Measurements from ENCODE around the gene MTG2.
"Not testable (repeated sequence)": the region's sequence is repeated elsewhere in the genome, so short reads cannot be mapped to it uniquely, and the experiment has no call there.

The MTG2 gene

DNA sequence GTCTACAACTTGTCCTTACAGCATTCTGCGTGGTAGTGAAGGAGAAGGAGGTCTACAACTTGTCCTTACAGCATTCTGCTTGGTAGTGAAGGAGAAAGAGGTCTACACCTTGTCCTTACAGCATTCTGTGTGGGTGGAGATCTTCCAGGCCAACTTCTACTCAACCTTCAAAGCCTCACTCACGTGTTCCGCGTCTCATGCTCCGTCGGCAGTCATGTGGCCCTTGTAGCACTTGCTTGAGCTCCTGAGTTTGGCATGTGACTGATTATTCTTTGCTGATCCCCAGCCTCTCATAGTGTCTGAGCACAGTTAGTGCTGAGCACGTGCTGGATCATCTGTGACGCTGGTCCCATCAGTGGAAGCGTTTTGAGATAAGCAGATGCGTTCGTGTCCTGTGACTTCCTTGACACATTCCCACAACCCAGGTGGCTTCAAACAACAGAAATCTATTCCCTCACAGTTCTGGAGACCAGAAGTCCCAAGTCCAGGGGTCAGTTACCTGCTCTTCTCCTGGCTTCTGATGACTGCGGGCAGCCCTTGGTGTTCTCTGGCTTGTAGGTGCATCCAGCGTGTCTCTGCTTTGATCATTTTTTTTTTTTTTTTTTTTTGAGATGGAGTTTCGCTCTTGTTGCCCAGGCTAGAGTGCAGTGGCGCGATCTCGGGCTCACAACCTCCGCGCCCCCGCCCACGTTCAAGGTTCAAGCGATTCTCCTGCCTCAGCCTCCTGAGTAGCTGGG is 36.6 kb upstream of the MTG2 start:
- no peak for FAIRE-seq

DNA sequence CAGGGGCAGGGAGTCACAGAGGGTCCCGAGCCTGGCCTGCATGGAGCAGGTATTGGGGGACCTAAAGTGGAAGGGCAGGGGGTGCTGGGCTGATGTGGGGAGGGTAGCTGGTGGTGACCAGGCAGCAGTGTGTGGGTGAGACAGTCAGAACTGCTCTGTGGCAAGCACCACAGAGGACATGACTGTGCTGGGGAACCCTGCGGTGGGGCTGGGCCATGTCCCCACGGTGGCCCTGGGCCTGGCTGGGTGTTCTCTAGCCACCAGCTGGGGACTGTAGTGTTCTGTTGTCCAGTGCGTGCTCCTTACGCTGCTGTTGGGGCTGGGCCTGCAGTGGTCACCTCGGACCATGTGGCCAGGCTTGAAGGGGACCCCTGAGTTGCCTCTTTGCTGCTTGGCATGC is 35.7 kb upstream of the MTG2 start:
- no peak for FAIRE-seq

DNA sequence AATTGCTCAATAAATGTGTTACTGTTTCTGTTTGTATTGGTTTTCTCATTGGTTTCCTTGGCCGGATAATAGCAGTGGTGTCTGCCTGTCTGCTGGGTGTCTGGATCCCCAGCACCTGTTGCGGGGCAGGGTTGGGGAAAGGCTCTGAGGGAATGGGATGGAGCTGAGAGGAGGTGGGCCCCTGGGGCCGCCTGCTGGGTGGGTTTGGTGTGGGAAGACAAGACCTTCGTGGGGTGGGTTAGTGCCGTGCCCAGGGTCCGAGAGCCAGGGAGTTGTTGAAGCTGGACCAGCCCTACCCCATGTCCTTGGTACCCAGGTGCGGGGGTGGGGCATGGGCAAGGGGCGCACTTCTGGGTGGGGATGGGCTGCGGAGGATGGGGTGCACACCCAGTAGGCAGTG is 35.3 kb upstream of the MTG2 start:
- FAIRE-seq = no peak

DNA sequence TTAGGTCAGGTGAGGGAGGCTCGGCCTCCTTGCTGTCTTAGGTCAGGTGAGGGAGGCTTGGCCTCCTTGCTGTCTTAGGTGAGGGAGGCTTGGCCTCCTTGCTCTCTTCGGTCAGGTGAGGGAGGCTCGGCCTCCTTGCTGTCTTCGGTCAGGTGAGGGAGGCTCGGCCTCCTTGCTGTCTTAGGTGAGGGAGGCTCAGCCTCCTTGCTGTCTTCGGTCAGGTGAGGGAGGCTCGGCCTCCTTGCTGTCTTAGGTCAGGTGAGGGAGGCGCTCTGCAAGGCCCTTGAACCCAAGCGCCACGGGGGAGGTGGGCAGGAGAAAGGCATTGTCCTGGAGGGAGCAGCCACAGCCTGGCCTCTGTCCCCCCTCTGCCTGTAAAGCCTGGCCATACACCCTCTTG is 34.4 kb upstream of the MTG2 start:
- not testable (repeated sequence) for FAIRE-seq

DNA sequence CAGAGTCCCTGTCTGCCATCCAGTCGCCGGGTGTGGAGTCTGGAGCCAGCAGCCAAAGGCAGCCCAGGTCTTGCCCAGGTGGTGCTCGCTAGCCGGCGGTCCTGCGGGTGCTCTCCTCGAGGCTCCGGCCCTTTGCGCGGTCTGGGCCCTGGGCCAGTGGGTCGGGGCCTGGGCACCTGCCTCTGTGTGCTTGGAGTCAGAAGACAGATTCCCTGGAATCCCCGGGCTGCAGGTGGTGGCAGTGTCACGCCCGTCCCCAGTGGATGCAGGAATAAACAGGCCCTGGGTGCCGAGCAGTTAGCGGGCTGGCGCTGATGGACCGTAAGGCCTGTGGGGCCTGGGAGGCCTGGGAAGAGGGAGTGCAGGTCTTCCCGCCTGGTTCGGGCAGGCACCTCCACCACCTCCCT is 33.9 kb upstream of the MTG2 start:
- no peak for FAIRE-seq

DNA sequence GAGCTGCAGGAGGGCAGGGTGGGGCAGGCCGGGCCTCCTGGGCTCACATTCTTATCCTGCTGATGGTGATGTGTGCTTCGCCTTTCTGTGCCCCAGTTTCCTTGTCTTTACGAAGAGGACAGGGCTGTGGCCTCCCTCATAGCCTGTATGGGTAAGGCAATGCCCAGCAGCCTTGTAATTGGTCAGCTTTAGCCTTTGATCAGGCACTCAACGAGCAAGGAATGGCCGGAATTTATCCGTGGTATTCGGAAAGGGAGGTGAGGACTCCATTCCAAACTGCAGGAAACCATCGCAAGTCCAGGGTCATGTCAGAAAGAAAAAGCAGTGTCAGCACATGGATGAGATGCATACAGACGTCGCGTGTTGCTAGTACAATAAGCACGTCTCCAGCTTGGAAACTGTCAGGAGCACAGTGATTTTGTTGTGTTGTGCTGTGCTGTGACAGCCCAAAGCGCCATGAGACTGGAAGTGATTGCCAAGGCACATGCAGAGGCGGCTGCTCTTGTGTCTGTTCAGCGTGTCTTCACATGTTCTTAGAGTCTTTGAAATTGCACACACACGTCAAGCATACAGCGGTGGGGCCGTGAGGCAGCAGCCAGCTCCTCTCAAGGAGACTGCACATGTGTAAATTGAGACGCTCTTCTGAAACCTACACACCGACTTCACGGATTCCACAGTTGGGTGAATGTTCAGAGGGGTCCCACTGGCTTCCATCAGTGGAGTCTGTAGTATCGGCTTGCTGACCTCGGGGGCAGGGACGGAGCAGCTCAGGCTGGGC is 33.1 kb upstream of the MTG2 start:
- FAIRE-seq = no peak

DNA sequence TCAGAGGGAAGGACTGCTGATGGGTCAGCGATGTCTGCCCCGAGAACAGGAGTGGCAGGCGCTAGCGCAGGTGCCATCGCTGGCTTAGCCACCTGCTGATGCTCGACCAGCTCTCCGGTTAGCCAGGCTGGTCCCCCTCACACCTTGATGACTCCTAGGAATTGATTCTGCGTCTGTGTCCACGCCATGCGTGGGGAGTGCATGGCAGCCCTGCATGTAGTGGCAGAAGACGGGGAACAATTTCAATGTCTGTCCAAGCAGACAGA is 32.6 kb upstream of the MTG2 start:
- FAIRE-seq = no peak

DNA sequence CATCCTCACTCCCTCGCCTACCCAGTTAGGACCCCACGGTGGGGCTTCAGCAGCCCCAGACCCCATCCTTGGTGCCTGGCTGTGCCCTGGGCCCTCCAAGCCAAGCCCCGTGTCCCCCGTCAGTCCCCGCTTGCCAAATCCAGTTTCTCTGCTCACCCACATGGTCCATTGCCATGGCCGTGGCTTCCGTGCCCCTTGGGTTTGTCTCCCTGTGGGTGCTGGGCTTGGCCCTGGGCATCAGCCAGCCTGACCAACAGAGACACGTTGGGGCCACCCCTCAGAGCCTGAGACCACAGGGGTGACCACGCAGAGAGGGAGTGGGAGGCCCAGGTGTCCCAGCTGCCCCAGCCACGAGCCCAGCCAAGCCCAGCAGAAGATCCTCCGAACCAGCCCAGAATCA is 31.6 kb upstream of the MTG2 start:
- no peak for FAIRE-seq

DNA sequence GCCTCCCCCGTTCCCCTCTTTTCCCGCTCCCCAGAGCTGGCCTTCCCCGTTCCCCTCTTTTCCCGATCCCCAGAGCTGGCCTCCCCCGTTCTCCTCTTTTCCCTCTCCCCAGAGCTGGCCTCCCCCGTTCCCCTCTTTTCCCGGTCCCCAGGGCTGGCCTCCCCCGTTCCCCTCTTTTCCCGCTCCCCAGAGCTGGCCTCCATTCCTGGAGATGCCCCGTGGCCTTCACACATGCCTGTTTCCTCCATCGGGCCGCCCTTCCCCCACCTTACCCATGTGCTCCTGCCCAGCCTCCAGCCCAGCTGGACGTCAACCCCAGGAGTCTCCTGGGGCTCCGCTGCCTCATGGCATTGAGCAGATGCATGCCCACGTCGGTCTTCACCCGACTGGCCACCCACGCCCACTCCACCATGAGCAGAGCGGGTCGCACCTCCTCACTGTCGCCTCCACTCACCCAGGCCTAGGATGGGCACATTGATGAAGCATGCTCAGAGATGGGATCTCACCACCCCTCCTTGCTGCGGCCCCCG is 30.9 kb upstream of the MTG2 start:
- FAIRE-seq = no peak

DNA sequence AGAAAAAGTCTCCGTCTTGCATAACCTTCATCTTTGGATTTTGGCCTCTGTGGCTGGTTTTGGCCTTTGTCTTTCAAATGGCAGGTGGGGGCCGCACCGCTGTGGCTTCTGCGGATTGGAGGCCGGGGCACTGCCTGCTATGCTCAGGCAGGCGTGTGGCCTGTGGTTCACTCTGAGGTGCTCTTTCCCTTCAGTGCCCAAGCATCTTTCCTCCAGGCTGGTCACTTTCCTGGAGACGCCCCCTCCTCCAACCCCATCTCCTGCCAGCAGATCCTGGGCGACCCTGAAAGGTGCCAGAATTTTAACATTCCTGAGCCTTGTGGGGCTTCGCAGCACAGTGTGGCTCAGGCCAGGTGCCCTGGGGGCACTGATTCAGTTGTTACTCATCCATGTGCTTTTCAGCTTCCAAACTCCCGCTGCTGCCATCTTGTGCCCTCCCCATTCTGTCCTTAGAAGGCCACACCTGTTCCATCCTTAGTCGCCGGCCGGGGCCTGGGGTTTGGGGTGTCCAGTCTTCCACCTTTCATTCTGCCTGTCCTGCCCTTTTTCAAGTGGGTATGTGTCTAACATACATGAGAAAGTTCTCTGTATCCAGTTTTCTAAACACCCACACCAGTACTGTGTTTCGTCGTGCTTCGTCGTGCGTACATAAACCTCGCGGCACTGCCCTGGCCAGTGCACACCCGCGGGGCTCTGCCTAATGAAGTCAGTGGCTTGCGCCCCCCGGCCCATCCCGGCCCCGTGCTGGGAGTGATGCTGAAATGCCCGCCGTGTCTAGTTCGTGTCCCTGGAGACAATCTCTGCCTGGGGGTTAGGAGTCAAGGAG is 27.2 kb upstream of the MTG2 start:
- FAIRE-seq = no peak

DNA sequence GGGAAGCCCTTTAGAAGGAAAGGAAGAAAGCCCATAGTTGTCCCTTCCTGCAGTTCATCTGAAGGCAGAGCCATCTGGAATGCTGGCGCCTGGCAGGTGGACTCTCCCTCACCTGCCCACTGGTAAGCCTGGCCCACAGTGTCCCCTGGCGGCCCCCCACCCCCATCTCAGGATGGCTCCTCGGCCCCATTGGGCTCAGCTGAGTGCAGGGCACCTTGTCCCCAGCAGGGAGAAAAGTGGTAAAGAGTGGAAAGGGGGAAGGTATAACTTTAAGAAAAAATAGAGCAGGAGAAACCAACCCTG is 26.6 kb upstream of the MTG2 start:
- no peak for FAIRE-seq

DNA sequence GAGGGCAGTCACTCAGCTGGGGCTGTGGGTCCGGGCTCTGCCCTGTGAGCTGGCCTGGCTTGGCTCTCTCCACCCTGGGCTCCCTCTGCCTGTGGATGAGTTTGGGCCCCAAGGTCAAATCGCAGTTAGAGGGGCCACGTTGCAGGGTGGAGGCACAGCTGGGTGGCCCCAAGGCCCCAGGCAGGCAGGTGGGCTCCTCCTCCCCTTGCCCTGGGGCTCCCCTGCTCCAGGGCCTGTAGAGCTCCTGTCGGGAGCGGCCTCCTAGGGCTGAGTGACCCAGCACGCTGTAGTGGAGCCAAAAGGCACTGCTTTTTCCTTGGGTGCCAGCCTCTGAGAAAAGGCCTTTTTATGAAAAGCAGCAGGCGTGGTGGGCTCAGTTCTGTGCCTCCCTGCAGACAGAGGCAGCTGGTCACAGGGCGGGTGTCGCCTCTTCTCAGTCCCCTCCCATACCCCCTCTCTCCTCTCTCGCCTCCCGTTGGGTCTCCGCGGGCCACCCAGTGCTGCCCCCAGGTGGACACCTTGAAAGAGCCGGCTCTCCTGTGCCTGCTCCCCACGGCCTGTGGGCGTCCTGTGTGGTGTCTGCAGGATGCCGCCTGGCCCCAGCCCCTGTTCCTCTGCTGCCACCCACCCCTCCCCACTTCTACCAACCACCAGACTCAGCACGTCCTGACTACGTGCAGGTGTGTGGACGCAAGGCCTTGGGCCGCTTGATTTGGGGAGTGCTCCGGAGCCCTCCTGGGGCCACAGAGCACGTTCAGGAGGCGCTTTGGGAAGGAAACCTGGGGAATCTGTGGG is 26.0 kb upstream of the MTG2 start:
- FAIRE-seq = no peak

DNA sequence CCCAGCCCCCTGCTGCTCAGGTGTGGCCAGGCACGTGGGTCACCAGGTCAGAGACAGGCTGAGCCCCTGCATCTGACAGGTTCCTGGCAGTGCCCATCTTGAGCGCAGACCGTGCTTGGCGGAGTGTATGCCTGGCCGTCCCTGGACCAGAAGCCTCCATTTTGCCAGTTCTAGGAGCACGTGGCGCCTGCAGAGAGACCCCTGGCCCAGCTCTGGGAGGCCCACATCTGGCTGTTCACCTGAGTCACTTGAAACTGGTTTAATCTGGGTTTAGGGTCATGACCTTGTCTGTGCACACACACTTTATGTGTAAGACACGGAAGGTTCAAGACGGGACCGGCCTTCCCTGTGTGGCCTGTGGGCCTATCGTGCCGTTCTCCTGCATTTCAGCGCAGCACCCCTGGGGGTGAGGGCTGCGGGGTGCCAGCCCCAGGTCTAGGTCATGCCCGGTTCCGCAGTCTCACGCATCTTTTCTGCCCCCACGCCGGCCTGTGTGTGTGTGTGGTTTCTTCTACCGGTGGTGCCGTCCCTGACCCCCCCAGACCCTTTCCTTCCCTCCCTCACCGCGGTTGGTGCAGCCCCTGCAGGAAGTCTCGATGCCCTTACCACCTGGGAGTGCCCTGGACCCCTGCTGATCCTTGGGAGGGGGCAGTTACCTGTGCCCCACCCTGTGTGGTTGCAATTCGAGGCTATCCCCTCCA is 25.3 kb upstream of the MTG2 start:
- no peak for FAIRE-seq

DNA sequence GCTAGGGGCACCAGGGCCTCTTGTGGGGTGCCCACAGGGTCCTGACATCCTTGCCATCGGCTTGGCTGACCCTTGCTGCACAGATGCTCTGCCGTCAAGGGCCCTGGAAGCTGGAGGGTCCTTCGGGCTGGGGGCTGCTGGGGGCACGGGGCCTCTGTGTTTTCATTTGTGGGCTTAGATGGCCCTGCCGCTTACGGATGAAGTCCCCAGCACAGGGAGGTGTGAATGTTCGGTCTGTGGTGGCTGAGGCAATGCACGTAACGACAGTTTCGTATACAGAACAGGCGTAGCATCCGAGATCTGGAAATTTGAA is 24.8 kb upstream of the MTG2 start:
- FAIRE-seq = no peak

DNA sequence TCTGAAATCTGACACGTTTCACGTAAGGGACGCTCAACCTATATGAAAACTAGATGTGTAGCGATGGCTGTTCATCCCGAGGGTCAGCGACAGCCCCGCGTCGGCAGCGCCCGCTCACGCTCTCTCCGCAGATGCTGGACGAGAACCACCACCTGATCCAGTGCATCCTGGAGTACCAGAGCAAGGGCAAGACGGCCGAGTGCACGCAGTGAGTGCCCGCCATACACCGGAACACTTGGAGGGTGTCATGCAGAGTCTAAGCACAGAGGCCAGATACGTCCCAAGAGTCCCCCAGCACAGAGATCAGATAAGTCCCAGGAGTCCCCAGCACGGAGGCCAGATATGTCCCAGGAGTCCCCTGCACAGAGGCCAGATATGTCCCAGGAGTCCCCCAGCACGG is 24.3 kb upstream of the MTG2 start:
- no peak for FAIRE-seq

DNA sequence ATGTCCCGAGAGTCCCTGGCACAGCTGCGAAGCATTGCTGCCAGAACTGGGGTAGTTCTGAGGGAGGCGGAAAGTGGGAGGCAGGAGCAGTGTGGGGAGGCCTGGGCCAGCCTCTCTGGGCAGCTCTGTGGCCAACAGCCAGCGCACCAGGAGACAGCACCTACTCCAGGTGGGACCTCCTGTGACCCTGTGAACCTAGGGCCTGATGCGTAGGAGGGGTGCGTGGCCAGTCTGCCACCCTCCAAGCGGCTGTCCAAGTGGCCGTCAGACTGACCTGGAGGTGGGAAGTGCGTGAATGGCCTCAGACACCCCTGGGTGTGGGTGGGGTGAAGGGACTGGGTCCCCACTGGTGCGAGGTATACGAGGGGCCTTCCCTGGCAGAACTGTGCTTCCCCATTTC is 23.8 kb upstream of the MTG2 start:
- FAIRE-seq = no peak

DNA sequence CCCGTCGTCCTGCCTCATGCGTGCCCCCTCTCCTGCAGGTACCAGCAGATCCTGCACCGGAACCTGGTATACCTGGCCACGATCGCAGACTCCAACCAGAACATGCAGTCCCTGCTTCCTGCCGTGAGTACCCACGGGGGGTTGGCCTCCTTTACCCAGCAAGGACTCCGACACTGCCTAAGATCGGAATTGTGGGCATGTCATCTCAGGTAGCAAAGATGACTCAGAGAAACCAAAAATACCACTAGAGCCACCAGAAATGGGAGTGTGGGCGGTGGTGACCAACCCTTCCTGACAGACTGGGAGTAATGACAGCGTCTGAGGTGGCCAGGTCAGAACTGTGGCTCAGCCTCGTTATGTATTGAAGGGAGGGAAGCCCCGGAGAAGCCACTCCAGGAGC is 23.0 kb upstream of the MTG2 start:
- FAIRE-seq = no peak

DNA sequence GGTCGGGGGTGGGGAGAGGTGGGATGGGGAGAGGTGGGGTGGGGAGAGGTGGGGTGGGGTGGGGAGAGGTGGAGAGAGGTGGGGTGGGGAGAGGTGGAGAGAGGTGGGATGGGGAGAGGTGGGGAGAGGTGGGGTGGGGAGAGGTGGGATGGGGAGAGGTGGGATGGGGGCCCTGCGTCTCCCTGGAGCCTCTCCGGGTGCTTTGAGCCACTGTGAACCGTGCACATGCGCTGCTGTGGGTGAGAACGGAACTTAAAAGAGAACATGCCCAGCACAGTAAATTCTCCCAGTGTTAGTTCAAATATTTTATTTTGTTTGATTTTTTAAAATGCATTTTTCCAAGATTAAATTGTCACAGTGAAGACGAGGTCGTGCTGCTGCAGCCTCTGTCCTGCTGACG is 22.6 kb upstream of the MTG2 start:
- FAIRE-seq = no peak

DNA sequence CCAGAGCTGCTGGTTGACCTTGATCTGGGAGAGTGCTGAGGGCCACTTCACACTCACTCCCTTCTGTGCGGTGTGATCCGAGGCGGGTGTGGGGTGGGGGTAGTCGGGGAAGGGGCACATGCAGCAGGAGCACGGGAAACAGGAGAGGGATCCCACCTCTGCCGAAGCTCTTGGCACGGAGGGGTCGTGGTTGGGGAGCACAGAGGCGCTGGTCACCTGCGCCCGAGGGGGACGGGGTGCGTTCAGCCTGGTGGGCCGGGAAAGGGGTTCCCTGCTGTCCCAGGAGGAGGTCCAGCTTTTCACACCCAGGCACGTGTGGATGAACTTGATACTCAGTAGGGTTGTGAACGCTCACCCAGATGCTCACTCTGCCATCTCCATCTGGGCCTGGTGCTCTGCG is 22.0 kb upstream of the MTG2 start:
- no peak for FAIRE-seq

DNA sequence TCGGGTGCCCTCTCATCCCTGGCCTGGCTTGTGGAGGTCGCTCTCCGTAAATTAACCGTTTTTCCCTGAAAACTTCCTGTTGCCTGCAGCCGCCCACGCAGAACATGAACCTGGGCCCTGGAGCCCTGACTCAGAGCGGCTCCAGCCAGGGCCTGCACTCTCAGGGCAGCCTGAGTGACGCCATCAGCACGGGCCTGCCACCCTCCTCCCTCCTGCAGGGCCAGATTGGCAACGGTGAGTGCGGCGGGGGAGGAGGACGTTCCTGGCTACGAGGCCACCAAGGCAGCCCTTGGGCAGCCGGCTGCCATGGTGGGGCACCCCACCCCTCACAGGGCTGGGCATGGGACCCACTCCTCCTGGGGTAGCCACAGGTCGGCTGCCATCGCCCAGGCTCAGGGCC is 21.5 kb upstream of the MTG2 start:
- FAIRE-seq = no peak

DNA sequence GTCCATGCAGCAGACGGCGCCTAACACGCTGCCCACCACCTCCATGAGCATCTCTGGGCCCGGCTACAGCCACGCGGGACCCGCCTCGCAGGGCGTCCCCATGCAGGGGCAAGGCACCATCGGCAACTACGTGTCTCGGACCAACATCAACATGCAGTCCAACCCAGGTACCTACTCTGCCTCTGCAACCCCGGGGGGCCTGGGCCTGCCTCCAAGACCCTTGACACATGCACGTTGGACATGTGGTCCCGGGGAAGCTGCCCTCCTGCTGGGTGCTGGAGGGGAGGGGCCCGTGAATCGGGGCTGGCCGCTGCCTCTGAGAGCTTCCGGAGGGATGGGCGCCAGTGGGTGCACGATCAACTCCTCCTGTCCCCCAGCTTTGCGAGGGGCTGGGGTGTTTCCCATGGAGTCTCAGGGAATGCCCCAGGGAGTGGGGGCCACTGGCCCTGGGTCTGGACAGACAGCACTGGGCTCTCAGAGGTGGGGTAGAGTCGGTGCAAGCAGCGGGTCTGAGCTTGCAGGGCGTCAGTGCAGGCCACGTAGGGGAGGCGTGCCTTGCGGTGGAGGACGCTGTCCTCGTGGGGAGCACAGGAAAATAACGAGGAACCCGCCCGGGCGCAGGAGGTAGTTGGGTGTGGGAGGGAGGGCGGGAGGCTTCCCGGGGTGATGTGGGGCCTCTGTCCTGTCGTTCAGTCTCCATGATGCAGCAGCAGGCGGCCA is 19.9 kb upstream of the MTG2 start:
- no peak for FAIRE-seq

DNA sequence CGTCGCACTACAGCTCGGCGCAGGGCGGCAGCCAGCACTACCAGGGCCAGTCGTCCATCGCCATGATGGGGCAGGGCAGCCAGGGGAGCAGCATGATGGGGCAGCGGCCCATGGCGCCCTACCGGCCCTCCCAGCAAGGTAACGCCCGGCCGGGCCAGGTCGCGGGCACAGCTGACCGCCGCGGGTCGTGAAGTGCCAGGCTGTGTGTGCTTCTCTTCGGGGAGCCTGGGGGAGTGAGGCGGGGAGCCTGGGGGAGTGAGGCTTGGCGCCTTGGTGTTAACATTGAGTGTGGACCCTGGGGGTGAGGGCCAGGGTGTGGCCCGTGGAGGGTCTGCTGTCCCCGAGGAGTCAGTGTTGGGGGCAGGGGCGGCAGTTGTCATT is 19.4 kb upstream of the MTG2 start:
- no peak for FAIRE-seq

Measured in G401.6 (cell line).